Measurements from ENCODE around the gene EYS. TPM values are rescaled to one million over a fixed set of nuclear protein-coding genes. Genes with fewer than 3 reads are reported as not detected.

EYS gene
- total and polyA plus RNA-seq, 4 donors, result 0.08 to 0.63 (median 0.36) TPM

DNA sequence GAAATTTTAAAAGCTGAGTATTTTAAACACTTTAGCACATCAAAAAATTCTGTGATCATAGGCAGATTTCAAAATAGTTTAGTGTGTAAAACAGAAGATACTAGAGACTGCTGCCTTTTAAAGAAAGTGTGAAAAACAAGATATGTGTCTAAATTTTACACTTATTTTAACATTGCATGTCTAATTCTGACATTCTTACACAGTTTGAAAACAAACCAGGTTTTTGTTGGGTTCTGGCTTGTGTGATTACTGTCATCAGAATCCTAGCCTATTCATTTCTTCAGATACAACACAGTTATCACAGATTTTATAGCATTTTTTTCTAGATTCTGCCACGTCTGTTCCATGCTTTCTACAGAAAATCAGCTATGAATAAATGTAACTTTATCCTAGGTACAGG lies 257.1 kb downstream of the EYS start:
- no peaks in the 10 kb centered on the region for H3K27me3 ChIP-seq (ENCODE audit: control insufficient read depth in 4 of 4, insufficient read depth in 4 of 4, low read length in 3 of 4)
- TF ChIP-seq HNF4A (conservative IDR thresholded peaks at IDR 0.05), result no peak
- TF ChIP-seq YY1 (IDR thresholded peaks at IDR 0.05), result no peak
- TF ChIP-seq, protein P1, sequence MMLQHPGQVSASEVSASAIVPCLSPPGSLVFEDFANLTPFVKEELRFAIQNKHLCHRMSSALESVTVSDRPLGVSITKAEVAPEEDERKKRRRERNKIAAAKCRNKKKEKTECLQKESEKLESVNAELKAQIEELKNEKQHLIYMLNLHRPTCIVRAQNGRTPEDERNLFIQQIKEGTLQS (IDR thresholded peaks at IDR 0.05), result no peak
- no peak for TF ChIP-seq RXRA (IDR thresholded peaks at IDR 0.05)
- TF ChIP-seq, protein P2, sequence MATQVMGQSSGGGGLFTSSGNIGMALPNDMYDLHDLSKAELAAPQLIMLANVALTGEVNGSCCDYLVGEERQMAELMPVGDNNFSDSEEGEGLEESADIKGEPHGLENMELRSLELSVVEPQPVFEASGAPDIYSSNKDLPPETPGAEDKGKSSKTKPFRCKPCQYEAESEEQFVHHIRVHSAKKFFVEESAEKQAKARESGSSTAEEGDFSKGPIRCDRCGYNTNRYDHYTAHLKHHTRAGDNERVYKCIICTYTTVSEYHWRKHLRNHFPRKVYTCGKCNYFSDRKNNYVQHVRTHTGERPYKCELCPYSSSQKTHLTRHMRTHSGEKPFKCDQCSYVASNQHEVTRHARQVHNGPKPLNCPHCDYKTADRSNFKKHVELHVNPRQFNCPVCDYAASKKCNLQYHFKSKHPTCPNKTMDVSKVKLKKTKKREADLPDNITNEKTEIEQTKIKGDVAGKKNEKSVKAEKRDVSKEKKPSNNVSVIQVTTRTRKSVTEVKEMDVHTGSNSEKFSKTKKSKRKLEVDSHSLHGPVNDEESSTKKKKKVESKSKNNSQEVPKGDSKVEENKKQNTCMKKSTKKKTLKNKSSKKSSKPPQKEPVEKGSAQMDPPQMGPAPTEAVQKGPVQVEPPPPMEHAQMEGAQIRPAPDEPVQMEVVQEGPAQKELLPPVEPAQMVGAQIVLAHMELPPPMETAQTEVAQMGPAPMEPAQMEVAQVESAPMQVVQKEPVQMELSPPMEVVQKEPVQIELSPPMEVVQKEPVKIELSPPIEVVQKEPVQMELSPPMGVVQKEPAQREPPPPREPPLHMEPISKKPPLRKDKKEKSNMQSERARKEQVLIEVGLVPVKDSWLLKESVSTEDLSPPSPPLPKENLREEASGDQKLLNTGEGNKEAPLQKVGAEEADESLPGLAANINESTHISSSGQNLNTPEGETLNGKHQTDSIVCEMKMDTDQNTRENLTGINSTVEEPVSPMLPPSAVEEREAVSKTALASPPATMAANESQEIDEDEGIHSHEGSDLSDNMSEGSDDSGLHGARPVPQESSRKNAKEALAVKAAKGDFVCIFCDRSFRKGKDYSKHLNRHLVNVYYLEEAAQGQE (IDR thresholded peaks at IDR 0.05), result no peak
- no peak for TF ChIP-seq NR2F2 (IDR thresholded peaks at IDR 0.05)
- no peak for TF ChIP-seq FOXA2 (IDR thresholded peaks at IDR 0.05)
- no peak for TF ChIP-seq HNF4G (IDR thresholded peaks at IDR 0.05)
- WGBS, result 54% methylated on average over 1 of the region's 1 CpG
- no peak overlapping the region for H3K27ac ChIP-seq (ENCODE audit: low read depth in 1 of 2, low read length in 2 of 2)
- no peak overlapping the region for H3K9ac ChIP-seq (ENCODE audit: low read depth in 1 of 2, low read length in 2 of 2)
- no peaks in the 10 kb centered on the region for H3K9me3 ChIP-seq (ENCODE audit: control insufficient read depth in 4 of 4, low read length in 3 of 4)
- H3K4me1 ChIP-seq (ENCODE audit: control insufficient read depth in 4 of 4, insufficient read depth in 4 of 4, low read length in 3 of 4), result no peaks in the 10 kb centered on the region
- H3K36me3 ChIP-seq (ENCODE audit: control insufficient read depth in 4 of 4, insufficient read depth in 3 of 4, low read depth in 1 of 4, low read length in 3 of 4), result no peaks in the 10 kb centered on the region
- H3K4me3 ChIP-seq (ENCODE audit: low read depth in 1 of 3, low read length in 3 of 3), result no peak overlapping the region
- DNase-seq (ENCODE audit: low spot score), result no peak

DNA sequence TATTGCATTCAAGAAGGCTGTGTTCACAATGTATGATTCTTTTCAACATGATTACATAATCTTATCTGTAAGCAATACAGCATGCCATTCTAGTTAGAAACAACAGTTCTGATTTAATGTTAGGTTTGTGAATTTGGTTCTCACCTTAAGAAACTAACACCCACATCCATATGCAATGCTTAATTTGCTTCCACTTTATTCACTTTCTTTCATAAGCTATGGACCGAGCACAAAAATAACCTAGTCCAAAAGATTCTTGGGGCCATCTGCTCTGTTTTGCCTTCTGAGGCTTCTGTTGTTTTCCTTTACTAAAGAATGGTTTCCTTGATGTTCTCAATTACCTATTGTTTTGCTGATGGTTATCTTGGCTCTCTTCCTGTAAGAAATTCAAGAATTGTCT lies 258.2 kb downstream of the EYS start:
- Histone ChIP-seq H3K4me1 (ENCODE audit: control insufficient read depth in 4 of 4, insufficient read depth in 4 of 4, low read length in 3 of 4) (no peaks in the 10 kb centered on the region), H3K27me3 (ENCODE audit: control insufficient read depth in 4 of 4, insufficient read depth in 4 of 4, low read length in 3 of 4) (no peaks in the 10 kb centered on the region), H3K9ac (ENCODE audit: low read depth in 1 of 2, low read length in 2 of 2) (no peak overlapping the region), H3K36me3 (ENCODE audit: control insufficient read depth in 4 of 4, insufficient read depth in 3 of 4, low read depth in 1 of 4, low read length in 3 of 4) (no peaks in the 10 kb centered on the region), H3K27ac (ENCODE audit: low read depth in 1 of 2, low read length in 2 of 2) (no peak overlapping the region), H3K9me3 (ENCODE audit: control insufficient read depth in 4 of 4, low read length in 3 of 4) (no peaks in the 10 kb centered on the region), H3K4me3 (ENCODE audit: low read depth in 1 of 3, low read length in 3 of 3) (no peak overlapping the region)
- 57% methylated on average over 1 of the region's 1 CpG for WGBS
- no peak for DNase-seq (ENCODE audit: low spot score)
- TF ChIP-seq, protein P2 (IDR thresholded peaks at IDR 0.05), result no peak
- TF ChIP-seq HNF4A (conservative IDR thresholded peaks at IDR 0.05) (no peak), FOXA2 (IDR thresholded peaks at IDR 0.05) (no peak), FOXA1 (IDR thresholded peaks at IDR 0.05) (no peak), HNF4G (IDR thresholded peaks at IDR 0.05) (no peak), GABPA (IDR thresholded peaks at IDR 0.05 in 1 of 2, conservative IDR thresholded peaks at IDR 0.05 in 1 of 2) (no peak), YY1 (IDR thresholded peaks at IDR 0.05) (no peak), RAD21 (IDR thresholded peaks at IDR 0.05) (no peak), NR2F2 (IDR thresholded peaks at IDR 0.05) (no peak), RXRA (IDR thresholded peaks at IDR 0.05) (no peak), TAF1 (conservative IDR thresholded peaks at IDR 0.05) (no peak), JUND (IDR thresholded peaks at IDR 0.05) (no peak), EGR1 (IDR thresholded peaks at IDR 0.05; ENCODE audit: low read depth in 2 of 2) (no peak), SP1 (IDR thresholded peaks at IDR 0.05) (no peak)
- TF ChIP-seq, protein P3, sequence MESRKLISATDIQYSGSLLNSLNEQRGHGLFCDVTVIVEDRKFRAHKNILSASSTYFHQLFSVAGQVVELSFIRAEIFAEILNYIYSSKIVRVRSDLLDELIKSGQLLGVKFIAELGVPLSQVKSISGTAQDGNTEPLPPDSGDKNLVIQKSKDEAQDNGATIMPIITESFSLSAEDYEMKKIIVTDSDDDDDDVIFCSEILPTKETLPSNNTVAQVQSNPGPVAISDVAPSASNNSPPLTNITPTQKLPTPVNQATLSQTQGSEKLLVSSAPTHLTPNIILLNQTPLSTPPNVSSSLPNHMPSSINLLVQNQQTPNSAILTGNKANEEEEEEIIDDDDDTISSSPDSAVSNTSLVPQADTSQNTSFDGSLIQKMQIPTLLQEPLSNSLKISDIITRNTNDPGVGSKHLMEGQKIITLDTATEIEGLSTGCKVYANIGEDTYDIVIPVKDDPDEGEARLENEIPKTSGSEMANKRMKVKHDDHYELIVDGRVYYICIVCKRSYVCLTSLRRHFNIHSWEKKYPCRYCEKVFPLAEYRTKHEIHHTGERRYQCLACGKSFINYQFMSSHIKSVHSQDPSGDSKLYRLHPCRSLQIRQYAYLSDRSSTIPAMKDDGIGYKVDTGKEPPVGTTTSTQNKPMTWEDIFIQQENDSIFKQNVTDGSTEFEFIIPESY (IDR thresholded peaks at IDR 0.05), result no peak
- TF ChIP-seq, protein P4, sequence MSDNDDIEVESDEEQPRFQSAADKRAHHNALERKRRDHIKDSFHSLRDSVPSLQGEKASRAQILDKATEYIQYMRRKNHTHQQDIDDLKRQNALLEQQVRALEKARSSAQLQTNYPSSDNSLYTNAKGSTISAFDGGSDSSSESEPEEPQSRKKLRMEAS (IDR thresholded peaks at IDR 0.05), result no peak
- TF ChIP-seq, protein P1 (IDR thresholded peaks at IDR 0.05), result no peak
- TF ChIP-seq, protein P5, sequence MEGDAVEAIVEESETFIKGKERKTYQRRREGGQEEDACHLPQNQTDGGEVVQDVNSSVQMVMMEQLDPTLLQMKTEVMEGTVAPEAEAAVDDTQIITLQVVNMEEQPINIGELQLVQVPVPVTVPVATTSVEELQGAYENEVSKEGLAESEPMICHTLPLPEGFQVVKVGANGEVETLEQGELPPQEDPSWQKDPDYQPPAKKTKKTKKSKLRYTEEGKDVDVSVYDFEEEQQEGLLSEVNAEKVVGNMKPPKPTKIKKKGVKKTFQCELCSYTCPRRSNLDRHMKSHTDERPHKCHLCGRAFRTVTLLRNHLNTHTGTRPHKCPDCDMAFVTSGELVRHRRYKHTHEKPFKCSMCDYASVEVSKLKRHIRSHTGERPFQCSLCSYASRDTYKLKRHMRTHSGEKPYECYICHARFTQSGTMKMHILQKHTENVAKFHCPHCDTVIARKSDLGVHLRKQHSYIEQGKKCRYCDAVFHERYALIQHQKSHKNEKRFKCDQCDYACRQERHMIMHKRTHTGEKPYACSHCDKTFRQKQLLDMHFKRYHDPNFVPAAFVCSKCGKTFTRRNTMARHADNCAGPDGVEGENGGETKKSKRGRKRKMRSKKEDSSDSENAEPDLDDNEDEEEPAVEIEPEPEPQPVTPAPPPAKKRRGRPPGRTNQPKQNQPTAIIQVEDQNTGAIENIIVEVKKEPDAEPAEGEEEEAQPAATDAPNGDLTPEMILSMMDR (IDR thresholded peaks at IDR 0.05; ENCODE audit: low read depth, low read length, missing input control), result no peak
